ENCODE measurements around the gene MTFR2. TPM values are rescaled to one million over a fixed set of nuclear protein-coding genes. Genes with fewer than 3 reads are reported as not detected.
A peak's percentile ranks its signal among the peaks of the same experiment; 100 is the strongest.

MTFR2 gene
- total and polyA plus RNA-seq, 4 experiments from 2014 or later, result 0.55 to 1.2 (median 1.1) TPM

GRCh38 chr6:136213012-136213539 lies 37.0 kb downstream of the MTFR2 start:
- POLR2A ChIA-PET (ENCODE audit: partially characterized antibody), result no interaction called here
- CTCF ChIA-PET (ENCODE audit: partially characterized antibody), result interaction anchor here (4.7 kb wide), 1 partner anchor 14 kb away, joined by 25 read pairs; no protein-coding TSS in a partner anchor
- Histone ChIP-seq H3K9me3 (ENCODE audit: control insufficient read depth in 1 of 2, low read length in 2 of 2) (no peaks in the 10 kb centered on the region), H3K27me3 (ENCODE audit: insufficient read depth, low read length) (no peaks in the 10 kb centered on the region), H3K27ac (ENCODE audit: low read depth, low read length) (no peak overlapping the region), H3K4me1 (ENCODE audit: insufficient read depth, low read length) (no peaks in the 10 kb centered on the region), H3K4me3 (ENCODE audit: low read length in 2 of 2) (no peak overlapping the region), H3K36me3 (ENCODE audit: insufficient read depth, low read length) (no peaks in the 10 kb centered on the region)
- Mint-ChIP-seq H3K4me3 (no peak overlapping the region), H3K36me3 (no peaks in the 10 kb centered on the region), H3K27ac (no peak overlapping the region), H3K27me3 (peaks cover 0 to 3% of the 10 kb centered on the region in 2 donors), H3K4me1 (no peaks in the 10 kb centered on the region), H3K9me3 (no peaks in the 10 kb centered on the region)
- intact Hi-C loops (cut with micrococcal nuclease), result no loop called here
- no peak for DNase-seq

- Histone ChIP-seq H3K9me3 (ENCODE audit: control insufficient read depth in 1 of 2, low read length in 2 of 2) (no peaks in the 10 kb centered on the region), H3K4me1 (ENCODE audit: insufficient read depth, low read length) (no peaks in the 10 kb centered on the region), H3K27ac (ENCODE audit: low read depth, low read length) (no peak overlapping the region), H3K36me3 (ENCODE audit: insufficient read depth, low read length) (no peaks in the 10 kb centered on the region), H3K4me3 (ENCODE audit: low read length in 2 of 2) (no peak overlapping the region), H3K27me3 (ENCODE audit: insufficient read depth, low read length) (no peaks in the 10 kb centered on the region)
- no peaks in the 10 kb centered on the region for H3K9me3 Mint-ChIP-seq
- no peak for DNase-seq
- no peaks in the 10 kb centered on the region for H3K36me3 Mint-ChIP-seq
- ChIA-PET POLR2A (ENCODE audit: partially characterized antibody) (no interaction called here), CTCF (ENCODE audit: partially characterized antibody) (interaction anchor here (4.7 kb wide), 1 partner anchor 14 kb away, joined by 25 read pairs; no protein-coding TSS in a partner anchor)
- H3K4me3 Mint-ChIP-seq, result no peak overlapping the region
- intact Hi-C loops (cut with micrococcal nuclease), result no loop called here
- peaks cover 0 to 3% of the 10 kb centered on the region in 2 donors for H3K27me3 Mint-ChIP-seq
- no peaks in the 10 kb centered on the region for H3K4me1 Mint-ChIP-seq
- no peak overlapping the region for H3K27ac Mint-ChIP-seq
These were observed 37.5 kb downstream of the MTFR2 start for GRCh38 chr6:136212608-136213007.

GRCh38 chr6:136210398-136211165 lies 39.5 kb downstream of the MTFR2 start:
- H3K4me3 ChIP-seq (ENCODE audit: low read length in 2 of 2), result no peak overlapping the region
- H3K27me3 ChIP-seq (ENCODE audit: insufficient read depth, low read length), result no peaks in the 10 kb centered on the region
- H3K4me3 Mint-ChIP-seq, result no peak overlapping the region
- no peak for DNase-seq
- no peaks in the 10 kb centered on the region for H3K36me3 ChIP-seq (ENCODE audit: insufficient read depth, low read length)
- H3K9me3 Mint-ChIP-seq, result no peaks in the 10 kb centered on the region
- peaks cover 2 to 3% of the 10 kb centered on the region in 2 donors for H3K27me3 Mint-ChIP-seq
- no peaks in the 10 kb centered on the region for H3K4me1 Mint-ChIP-seq
- no peaks in the 10 kb centered on the region for H3K9me3 ChIP-seq (ENCODE audit: control insufficient read depth in 1 of 2, low read length in 2 of 2)
- ChIA-PET POLR2A (ENCODE audit: partially characterized antibody) (no interaction called here), CTCF (ENCODE audit: partially characterized antibody) (no interaction called here)
- intact Hi-C loops (cut with micrococcal nuclease), result no loop called here
- no peak overlapping the region for H3K27ac Mint-ChIP-seq
- H3K4me1 ChIP-seq (ENCODE audit: insufficient read depth, low read length), result no peaks in the 10 kb centered on the region
- H3K27ac ChIP-seq (ENCODE audit: low read depth, low read length), result no peak overlapping the region
- H3K36me3 Mint-ChIP-seq, result no peaks in the 10 kb centered on the region

- peaks cover 2% of the 10 kb centered on the region in 2 donors for H3K27me3 Mint-ChIP-seq
- CTCF ChIA-PET (ENCODE audit: partially characterized antibody), result no interaction called here
- Histone ChIP-seq H3K27ac (ENCODE audit: low read depth, low read length) (no peak overlapping the region), H3K9me3 (ENCODE audit: control insufficient read depth in 1 of 2, low read length in 2 of 2) (no peaks in the 10 kb centered on the region), H3K27me3 (ENCODE audit: insufficient read depth, low read length) (no peaks in the 10 kb centered on the region), H3K4me3 (ENCODE audit: low read length in 2 of 2) (no peak overlapping the region), H3K36me3 (ENCODE audit: insufficient read depth, low read length) (no peaks in the 10 kb centered on the region), H3K4me1 (ENCODE audit: insufficient read depth, low read length) (no peaks in the 10 kb centered on the region)
- POLR2A ChIA-PET (ENCODE audit: partially characterized antibody), result no interaction called here
- no peaks in the 10 kb centered on the region for H3K4me1 Mint-ChIP-seq
- no peaks in the 10 kb centered on the region for H3K36me3 Mint-ChIP-seq
- H3K27ac Mint-ChIP-seq, result no peak overlapping the region
- DNase-seq, result no peak
- intact Hi-C loops (cut with micrococcal nuclease), result no loop called here
- H3K9me3 Mint-ChIP-seq, result no peaks in the 10 kb centered on the region
- H3K4me3 Mint-ChIP-seq, result no peak overlapping the region
These were observed 40.6 kb downstream of the MTFR2 start for GRCh38 chr6:136209496-136209895.

GRCh38 chr6:136208783-136209182 lies 41.3 kb downstream of the MTFR2 start:
- DNase-seq, result no peak
- ChIA-PET CTCF (ENCODE audit: partially characterized antibody) (no interaction called here), POLR2A (ENCODE audit: partially characterized antibody) (no interaction called here)
- intact Hi-C loops (cut with micrococcal nuclease), result no loop called here
- Histone ChIP-seq H3K27me3 (ENCODE audit: insufficient read depth, low read length) (no peaks in the 10 kb centered on the region), H3K9me3 (ENCODE audit: control insufficient read depth in 1 of 2, low read length in 2 of 2) (no peaks in the 10 kb centered on the region), H3K36me3 (ENCODE audit: insufficient read depth, low read length) (no peaks in the 10 kb centered on the region), H3K4me3 (ENCODE audit: low read length in 2 of 2) (no peak overlapping the region), H3K27ac (ENCODE audit: low read depth, low read length) (no peak overlapping the region), H3K4me1 (ENCODE audit: insufficient read depth, low read length) (no peaks in the 10 kb centered on the region)
- Mint-ChIP-seq H3K4me1 (no peaks in the 10 kb centered on the region), H3K4me3 (no peak overlapping the region), H3K27ac (no peak overlapping the region), H3K9me3 (no peaks in the 10 kb centered on the region), H3K36me3 (no peaks in the 10 kb centered on the region), H3K27me3 (peaks cover 2% of the 10 kb centered on the region in 2 donors)

GRCh38 chr6:136201732-136202131 lies 48.4 kb downstream of the MTFR2 start:
- intact Hi-C loops (cut with micrococcal nuclease), result no loop called here
- Histone ChIP-seq H3K27ac (ENCODE audit: low read depth, low read length) (no peak overlapping the region), H3K36me3 (ENCODE audit: insufficient read depth, low read length) (no peaks in the 10 kb centered on the region), H3K4me3 (ENCODE audit: low read length in 2 of 2) (no peak overlapping the region), H3K9me3 (ENCODE audit: control insufficient read depth in 1 of 2, low read length in 2 of 2) (no peaks in the 10 kb centered on the region), H3K4me1 (ENCODE audit: insufficient read depth, low read length) (no peaks in the 10 kb centered on the region), H3K27me3 (ENCODE audit: insufficient read depth, low read length) (no peaks in the 10 kb centered on the region)
- ChIA-PET POLR2A (ENCODE audit: partially characterized antibody) (no interaction called here), CTCF (ENCODE audit: partially characterized antibody) (no interaction called here)
- DNase-seq, result no peak
- Mint-ChIP-seq H3K9me3 (no peaks in the 10 kb centered on the region), H3K36me3 (no peaks in the 10 kb centered on the region), H3K27me3 (peaks cover 3 to 6% of the 10 kb centered on the region in 2 donors), H3K4me3 (no peak overlapping the region), H3K4me1 (no peaks in the 10 kb centered on the region), H3K27ac (peak overlapping the region in 1 of 7 donors; percentile 24)

GRCh38 chr6:136192902-136193301 lies 57.2 kb downstream of the MTFR2 start:
- Mint-ChIP-seq H3K36me3 (no peaks in the 10 kb centered on the region), H3K4me1 (no peaks in the 10 kb centered on the region), H3K4me3 (no peak overlapping the region), H3K27ac (no peak overlapping the region), H3K9me3 (no peaks in the 10 kb centered on the region), H3K27me3 (peaks cover 2 to 12% of the 10 kb centered on the region in 2 donors)
- H3K36me3 ChIP-seq (ENCODE audit: insufficient read depth, low read length), result no peaks in the 10 kb centered on the region
- no peaks in the 10 kb centered on the region for H3K4me1 ChIP-seq (ENCODE audit: insufficient read depth, low read length)
- DNase-seq, result no peak
- H3K4me3 ChIP-seq (ENCODE audit: low read length in 2 of 2), result no peak overlapping the region
- CTCF ChIA-PET (ENCODE audit: partially characterized antibody), result no interaction called here
- intact Hi-C loops (cut with micrococcal nuclease), result no loop called here
- H3K9me3 ChIP-seq (ENCODE audit: control insufficient read depth in 1 of 2, low read length in 2 of 2), result no peaks in the 10 kb centered on the region
- POLR2A ChIA-PET (ENCODE audit: partially characterized antibody), result no interaction called here
- no peaks in the 10 kb centered on the region for H3K27me3 ChIP-seq (ENCODE audit: insufficient read depth, low read length)
- no peak overlapping the region for H3K27ac ChIP-seq (ENCODE audit: low read depth, low read length)
